Measurements from ENCODE around the gene SRSF2.

The SRSF2 gene

DNA sequence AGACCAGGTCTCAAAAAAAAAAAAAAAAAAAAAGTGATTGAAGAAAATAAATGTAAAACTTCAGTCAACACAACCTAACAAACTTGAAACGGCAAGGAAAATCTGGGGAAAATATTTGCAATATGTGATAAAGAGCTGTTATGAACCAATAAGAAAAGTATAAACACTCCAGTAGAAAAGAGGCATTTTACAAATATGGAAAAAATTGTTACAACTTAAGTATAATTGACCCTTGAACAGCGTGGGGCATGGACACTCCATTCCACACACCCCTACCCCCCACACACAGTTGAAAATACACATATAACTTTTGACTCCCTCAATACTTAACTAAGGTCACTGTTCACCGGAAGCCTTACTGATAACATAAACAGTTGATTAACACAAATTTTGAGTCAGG, 21.4 kb upstream of the SRSF2 start:
- Histone ChIP-seq H3K27me3 (ENCODE audit: insufficient read depth, low read length, poor library complexity) (no peaks in the 10 kb centered on the region), H3K9ac (ENCODE audit: low read depth, low read length) (no peak overlapping the region), H3K36me3 (ENCODE audit: insufficient read depth, low read length) (peaks cover 28% of the 10 kb centered on the region), H3K9me3 (ENCODE audit: insufficient read depth, low read length, severe bottlenecking) (no peaks in the 10 kb centered on the region), H3K4me1 (ENCODE audit: insufficient read depth, low read length) (peaks cover 7% of the 10 kb centered on the region), H3K4me3 (ENCODE audit: low read depth in 1 of 2, low read length in 2 of 2) (no peak overlapping the region), H3K4me2 (ENCODE audit: insufficient read depth, low read length) (no peak overlapping the region), H2AFZ (ENCODE audit: low read depth, low read length) (no peak overlapping the region), H4K20me1 (ENCODE audit: insufficient read depth, low read length) (no peaks in the 10 kb centered on the region), H3K27ac (ENCODE audit: low read length) (no peak overlapping the region), H3K79me2 (ENCODE audit: insufficient read depth, low read length) (no peaks in the 10 kb centered on the region)
- ATAC-seq (ENCODE audit: insufficient read depth, low read depth) (no peak), DNase-seq (no peak)
- TF ChIP-seq EZH2 (IDR thresholded peaks at IDR 0.05; ENCODE audit: borderline replicate concordance, low read depth, low read length, severe bottlenecking) (no peak), CTCF (IDR thresholded peaks at IDR 0.05; ENCODE audit: borderline replicate concordance, extremely low read depth, low read length, poor library complexity, severe bottlenecking) (no peak)

- Histone ChIP-seq H3K4me2 (ENCODE audit: insufficient read depth, low read length) (no peak overlapping the region), H3K36me3 (ENCODE audit: insufficient read depth, low read length) (peaks cover 31% of the 10 kb centered on the region)
- TF ChIP-seq CTCF (IDR thresholded peaks at IDR 0.05; ENCODE audit: borderline replicate concordance, extremely low read depth, low read length, poor library complexity, severe bottlenecking) (no peak), EZH2 (IDR thresholded peaks at IDR 0.05; ENCODE audit: borderline replicate concordance, low read depth, low read length, severe bottlenecking) (no peak)
These were observed 20.1 kb upstream of the SRSF2 start for GRCh38 chr17:76757256-76757655.

GRCh38 chr17:76755285-76755684, 18.2 kb upstream of the SRSF2 start:
- Histone ChIP-seq H3K36me3 (ENCODE audit: insufficient read depth, low read length) (peaks cover 33% of the 10 kb centered on the region), H2AFZ (ENCODE audit: low read depth, low read length) (no peak overlapping the region), H3K27ac (ENCODE audit: low read length) (no peak overlapping the region), H3K4me1 (ENCODE audit: insufficient read depth, low read length) (peaks cover 32% of the 10 kb centered on the region), H3K79me2 (ENCODE audit: insufficient read depth, low read length) (no peaks in the 10 kb centered on the region), H3K4me3 (ENCODE audit: low read depth in 1 of 2, low read length in 2 of 2) (no peak overlapping the region), H3K9ac (ENCODE audit: low read depth, low read length) (no peak overlapping the region), H3K4me2 (ENCODE audit: insufficient read depth, low read length) (no peak overlapping the region), H3K9me3 (ENCODE audit: insufficient read depth, low read length, severe bottlenecking) (no peaks in the 10 kb centered on the region), H4K20me1 (ENCODE audit: insufficient read depth, low read length) (no peaks in the 10 kb centered on the region), H3K27me3 (ENCODE audit: insufficient read depth, low read length, poor library complexity) (no peaks in the 10 kb centered on the region)
- TF ChIP-seq EZH2 (IDR thresholded peaks at IDR 0.05; ENCODE audit: borderline replicate concordance, low read depth, low read length, severe bottlenecking) (no peak), CTCF (IDR thresholded peaks at IDR 0.05; ENCODE audit: borderline replicate concordance, extremely low read depth, low read length, poor library complexity, severe bottlenecking) (no peak)
- DNase-seq (no peak), ATAC-seq (ENCODE audit: insufficient read depth, low read depth) (no peak)

More at GRCh38 chr17:76757256-76757655, 20.1 kb upstream of the SRSF2 start:
- no peak overlapping the region for H2AFZ ChIP-seq (ENCODE audit: low read depth, low read length)
- H3K27ac ChIP-seq (ENCODE audit: low read length): no peak overlapping the region
- no peaks in the 10 kb centered on the region for H4K20me1 ChIP-seq (ENCODE audit: insufficient read depth, low read length)
- H3K4me1 ChIP-seq (ENCODE audit: insufficient read depth, low read length): peaks cover 20% of the 10 kb centered on the region
- no peaks in the 10 kb centered on the region for H3K9me3 ChIP-seq (ENCODE audit: insufficient read depth, low read length, severe bottlenecking)
- H3K4me3 ChIP-seq (ENCODE audit: low read depth in 1 of 2, low read length in 2 of 2): no peak overlapping the region
- H3K79me2 ChIP-seq (ENCODE audit: insufficient read depth, low read length): no peaks in the 10 kb centered on the region
- no peak overlapping the region for H3K9ac ChIP-seq (ENCODE audit: low read depth, low read length)
- ATAC-seq (ENCODE audit: insufficient read depth, low read depth) (no peak), DNase-seq (no peak)
- H3K27me3 ChIP-seq (ENCODE audit: insufficient read depth, low read length, poor library complexity): no peaks in the 10 kb centered on the region

Measured in DND-41 (cell line).